NCI-H2081 treated with DMSO at 0.1 percent for 48 hours (cell line): ENCODE measurements around the gene RNF220.
A peak's percentile ranks its signal among the peaks of the same experiment; 100 is the strongest.

Experiments
- DNase-seq: peaks from one replicate; lab custom pipeline; 2025; lab: John Stamatoyannopoulos, UW

Gene RNF220

GRCh38 chr1:44610527-44611148 is 205.6 kb downstream of the RNF220 start:
- DNase-seq, result no peak

DNA sequence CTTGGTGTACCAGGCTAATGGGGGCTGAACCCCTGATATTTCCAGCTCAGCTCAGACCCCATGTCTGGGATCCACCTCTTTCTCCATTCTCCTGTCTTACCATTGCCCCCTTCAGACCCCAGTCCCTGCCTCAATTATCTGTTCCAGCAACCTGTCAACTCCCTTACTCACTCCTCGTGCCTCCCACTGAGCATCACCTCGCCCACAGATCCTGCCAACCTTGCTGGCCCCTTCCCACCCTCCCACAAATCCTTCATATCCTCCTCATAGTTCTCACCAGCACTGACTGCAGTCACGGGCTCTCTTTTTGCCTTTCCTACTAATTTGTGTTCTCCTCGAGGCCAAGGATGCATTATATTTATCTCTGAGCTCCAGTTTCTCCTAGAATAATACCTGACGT is 206.4 kb downstream of the RNF220 start:
- no peak for DNase-seq

- DNase-seq, result no peak
Measured at GRCh38 chr1:44611866-44612265, 206.8 kb downstream of the RNF220 start.

- DNase-seq, result no peak
Measured at GRCh38 chr1:44613941-44614340, 208.9 kb downstream of the RNF220 start.

GRCh38 chr1:44616284-44616990 is 211.4 kb downstream of the RNF220 start:
- DNase-seq, result no peak

DNA sequence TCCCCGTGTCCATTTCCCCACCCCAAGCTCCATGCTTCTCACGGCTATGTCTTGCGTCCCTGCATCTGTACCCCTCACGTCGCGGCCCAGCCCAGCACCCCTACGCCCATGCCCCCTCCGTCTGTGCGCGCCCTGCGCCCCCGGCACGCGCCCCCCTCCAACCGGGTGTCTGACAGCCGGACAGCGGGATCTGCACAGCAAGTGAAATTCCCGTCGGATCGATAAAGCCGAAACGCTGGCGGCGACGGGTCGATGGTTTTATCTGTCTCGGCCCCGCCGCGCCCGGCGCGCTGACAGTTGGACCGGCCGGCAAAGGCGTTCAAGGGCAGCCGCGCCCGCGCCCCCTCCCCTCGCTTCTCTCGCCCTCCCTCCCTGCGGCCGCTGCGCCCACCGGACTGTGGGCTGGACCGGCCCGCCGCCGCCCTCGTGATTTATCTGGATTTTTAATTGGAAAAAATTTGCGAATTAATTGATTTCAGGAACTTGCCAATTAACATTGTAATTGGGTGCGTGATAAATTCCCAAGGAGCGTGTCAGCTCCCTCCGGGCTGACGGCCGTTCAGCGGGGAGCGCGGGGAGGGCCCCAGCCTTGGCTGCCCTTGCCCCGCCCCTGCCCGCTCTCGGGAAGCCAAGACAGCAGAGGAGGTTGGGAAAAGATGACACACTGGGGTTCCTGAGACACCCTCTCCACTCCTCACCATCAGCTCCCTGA is 212.1 kb downstream of the RNF220 start:
- no peak for DNase-seq

DNA sequence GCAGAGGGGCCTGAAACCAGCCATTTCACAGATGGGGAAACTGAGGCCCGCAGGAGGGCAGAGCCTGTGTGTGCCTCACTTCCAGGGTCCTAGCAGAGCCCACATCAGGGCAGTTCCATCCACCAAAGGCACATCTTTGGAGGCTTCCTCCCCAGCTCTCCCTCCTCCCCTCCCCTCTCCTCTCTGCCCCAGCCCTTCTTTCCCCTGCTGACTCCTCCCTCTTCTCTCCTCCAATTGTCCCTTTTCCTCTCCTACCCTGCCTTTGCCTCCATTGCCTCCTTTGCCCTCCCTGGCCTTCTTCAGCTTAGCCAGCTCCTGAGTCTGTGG is 212.6 kb downstream of the RNF220 start:
- no peak for DNase-seq

DNA sequence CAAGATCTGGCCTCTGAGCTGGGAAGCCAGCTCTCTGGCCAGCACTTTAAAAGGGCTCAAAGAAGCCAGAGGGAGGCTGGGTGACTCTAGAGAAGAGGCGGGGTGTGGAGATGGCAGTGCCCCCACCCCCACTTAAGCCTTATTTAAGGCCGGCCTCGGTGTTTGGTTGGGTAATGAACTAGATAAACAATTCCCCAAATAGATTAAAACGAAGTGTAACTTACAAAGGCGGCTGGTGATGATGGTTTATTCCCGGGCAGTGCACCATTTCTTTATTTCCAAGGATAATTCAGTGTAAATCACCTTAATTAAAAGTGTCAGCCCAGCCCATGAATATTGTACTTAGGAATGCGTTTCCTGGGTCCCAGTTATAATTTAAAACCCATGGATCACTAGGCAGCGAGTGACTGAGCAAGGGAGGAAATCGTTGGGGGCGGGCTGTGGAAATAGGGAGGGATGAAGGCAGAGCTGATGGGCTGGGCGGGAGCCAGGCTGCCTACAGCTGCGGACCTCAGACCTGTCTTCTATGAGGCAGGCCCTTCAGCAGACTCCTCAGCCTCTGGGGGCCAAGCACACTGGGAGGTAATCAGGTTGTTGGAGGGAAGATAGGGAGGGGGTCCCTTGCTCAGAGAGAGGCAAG is 214.3 kb downstream of the RNF220 start:
- no peak for DNase-seq

DNA sequence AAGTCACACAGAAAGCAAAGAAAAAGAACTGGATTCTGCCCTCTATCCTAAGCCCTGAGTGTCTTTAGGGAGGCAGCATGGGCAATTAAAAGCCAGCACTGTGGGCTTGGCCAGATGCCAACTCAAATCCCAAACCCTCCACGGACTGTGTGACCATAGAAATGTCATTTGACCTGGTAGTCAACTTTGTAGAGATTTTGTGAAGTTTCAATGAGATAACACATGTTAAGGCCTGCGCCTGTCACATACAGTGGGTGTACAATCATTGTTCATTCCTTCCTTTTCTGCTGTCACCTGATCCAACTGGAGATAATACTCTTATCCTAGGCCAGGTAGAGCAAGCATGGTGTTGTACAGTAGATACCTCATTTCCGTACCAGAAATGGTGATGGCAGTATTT is 215.0 kb downstream of the RNF220 start:
- no peak for DNase-seq

- no peak for DNase-seq
Measured at GRCh38 chr1:44621841-44622286, 216.8 kb downstream of the RNF220 start.

DNA sequence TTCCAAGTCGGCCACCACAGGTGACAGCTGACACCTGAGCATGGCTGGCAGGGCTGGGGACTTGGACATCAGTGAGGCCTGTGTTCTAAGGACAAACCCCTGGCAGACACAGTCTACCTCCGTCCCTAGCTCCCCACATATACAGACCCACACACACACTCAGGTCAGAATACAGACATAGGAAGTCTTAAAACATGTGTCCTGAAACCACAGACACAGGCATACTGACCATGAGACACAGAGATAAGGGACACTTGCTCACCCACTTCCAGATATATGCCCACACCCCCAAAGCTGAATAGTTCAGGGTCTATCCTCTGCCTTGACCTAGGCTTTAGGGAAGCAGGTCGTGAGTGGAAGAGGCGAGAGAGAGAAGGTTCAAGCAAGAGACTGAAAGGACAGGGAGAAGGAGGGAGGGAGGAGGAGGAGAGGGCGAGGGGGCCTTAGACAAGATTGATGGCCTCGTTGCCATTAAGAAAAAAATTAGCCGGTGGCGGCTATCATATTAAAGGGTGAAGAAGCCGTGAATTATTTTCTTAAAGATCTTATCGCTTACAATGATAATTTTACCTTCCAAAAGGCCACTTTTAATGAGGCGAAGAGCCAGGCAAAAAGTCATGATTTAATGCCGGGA is 219.3 kb downstream of the RNF220 start:
- DNase-seq, result no peak

DNA sequence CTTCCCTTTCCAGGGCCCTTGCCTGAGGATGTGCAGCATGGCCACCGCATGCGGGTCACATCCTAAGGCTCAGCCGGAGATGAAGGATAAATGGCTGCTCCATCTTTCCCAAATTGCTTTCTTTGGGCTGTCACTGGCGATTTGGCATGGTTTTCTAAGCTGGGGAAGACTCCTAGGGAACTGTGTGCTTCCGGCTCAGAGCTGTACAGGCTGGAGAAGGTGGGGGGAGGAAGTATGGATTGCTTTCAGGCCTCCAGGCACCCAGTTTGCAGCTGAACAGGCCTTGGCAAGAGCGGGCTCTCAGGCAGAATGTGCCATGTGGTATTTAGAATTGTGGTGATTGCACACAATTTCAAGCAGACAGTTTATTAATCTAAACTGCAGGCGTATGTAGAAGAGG is 220.3 kb downstream of the RNF220 start:
- DNase-seq, result no peak

DNA sequence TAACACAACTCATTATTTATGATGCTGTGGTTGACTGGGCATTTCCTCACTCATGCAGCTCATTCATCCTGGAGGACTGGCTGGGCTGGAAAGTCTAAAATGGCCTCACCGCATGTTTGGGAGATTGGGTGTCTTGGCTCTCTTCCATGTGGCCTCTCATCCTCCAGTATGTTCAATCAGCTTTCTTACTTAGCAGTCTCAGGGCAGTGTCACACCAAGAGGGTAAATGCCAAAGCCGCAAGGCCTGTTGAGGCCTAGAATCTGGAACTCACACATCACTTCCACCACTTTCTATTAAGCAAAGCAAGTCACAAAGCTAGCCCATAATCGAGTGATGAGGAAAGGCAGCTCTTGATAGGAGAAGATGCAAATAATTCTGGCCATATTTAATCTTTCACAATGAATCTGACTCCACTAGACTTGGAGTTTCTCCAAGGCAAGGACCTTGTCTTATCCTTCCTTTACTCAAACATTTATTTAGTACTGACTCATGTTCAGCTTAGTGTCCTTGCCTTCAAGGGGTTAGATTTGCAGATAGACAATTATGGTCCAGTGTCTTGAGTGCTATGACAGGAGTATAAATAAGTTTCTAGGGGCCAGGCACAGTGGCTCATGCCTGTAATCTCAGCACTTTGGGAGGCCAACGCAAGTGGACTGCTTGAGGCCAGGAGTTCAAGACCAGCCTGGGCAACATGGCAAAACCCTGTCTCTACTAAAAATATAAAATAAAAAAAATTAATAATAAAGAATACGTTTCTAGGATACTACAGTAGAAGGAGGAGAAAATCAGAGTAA is 224.1 kb downstream of the RNF220 start:
- no peak for DNase-seq

- DNase-seq, result no peak
Measured at GRCh38 chr1:44630116-44630515, 225.1 kb downstream of the RNF220 start.

- no peak for DNase-seq
Measured at GRCh38 chr1:44631333-44631646, 226.2 kb downstream of the RNF220 start.

DNA sequence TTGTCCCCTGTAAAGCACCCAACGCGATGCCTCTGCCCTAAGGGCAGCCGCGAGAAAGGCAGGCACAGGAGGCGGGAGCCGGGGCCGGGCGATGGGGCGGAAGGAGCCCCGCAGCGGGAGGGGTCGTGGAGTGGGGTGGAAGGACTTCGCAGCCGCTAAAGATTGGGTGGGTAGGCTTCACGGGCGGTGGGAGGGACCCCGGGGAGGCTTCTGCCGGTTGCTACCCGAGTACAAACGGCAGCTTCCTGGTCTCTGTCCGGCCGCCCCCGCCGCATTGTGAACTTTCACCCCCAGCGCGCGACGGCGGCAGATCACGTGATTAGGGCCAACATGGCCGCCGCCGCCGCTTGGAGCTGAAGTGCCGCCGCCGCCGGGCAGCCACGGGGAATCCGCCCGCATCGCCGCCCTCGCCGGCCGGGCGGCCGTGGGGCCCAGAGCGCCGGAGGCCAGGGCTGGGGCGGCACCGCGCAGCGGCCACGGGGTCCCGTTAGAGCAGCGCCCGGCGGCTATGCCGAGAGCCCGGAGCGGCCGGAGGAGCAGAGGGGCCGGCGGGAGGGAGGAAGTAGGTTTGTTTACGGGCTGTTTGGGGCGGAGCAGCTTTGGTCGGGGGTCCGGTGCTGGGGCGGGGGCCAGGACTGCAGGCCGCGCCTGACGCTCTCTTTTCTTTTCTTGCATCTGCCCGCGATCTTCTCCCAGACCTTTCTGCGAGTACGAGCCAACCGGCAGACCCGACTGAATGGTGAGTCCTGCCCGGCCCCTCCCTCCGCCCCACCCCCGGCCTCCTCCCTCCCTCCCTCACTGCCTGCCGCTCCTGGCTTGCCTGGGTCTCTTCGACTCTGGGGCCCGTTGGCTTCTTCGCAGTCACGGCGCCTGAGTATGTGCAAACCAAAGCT is 226.8 kb downstream of the RNF220 start:
- peak; percentile 65 for DNase-seq

DNA sequence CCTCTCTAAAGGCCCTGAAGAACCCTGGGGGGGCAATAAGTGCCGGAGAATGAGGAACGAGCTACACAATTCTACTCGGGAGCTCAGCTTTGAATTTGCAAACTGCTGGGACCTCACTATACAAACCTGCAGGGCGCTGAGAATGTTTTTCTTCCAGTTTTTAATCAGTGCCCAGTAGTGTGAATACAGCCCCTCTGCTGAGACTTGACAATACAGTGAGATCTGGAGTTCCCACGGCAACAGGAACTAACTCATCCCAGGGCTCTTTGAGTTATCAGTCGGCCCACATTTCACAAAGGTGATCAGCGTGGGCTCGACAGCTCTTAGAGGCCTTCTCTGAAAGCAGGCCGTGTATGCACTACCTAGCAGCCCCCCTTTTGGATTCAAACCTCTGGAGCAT is 227.5 kb downstream of the RNF220 start:
- DNase-seq, result no peak

DNA sequence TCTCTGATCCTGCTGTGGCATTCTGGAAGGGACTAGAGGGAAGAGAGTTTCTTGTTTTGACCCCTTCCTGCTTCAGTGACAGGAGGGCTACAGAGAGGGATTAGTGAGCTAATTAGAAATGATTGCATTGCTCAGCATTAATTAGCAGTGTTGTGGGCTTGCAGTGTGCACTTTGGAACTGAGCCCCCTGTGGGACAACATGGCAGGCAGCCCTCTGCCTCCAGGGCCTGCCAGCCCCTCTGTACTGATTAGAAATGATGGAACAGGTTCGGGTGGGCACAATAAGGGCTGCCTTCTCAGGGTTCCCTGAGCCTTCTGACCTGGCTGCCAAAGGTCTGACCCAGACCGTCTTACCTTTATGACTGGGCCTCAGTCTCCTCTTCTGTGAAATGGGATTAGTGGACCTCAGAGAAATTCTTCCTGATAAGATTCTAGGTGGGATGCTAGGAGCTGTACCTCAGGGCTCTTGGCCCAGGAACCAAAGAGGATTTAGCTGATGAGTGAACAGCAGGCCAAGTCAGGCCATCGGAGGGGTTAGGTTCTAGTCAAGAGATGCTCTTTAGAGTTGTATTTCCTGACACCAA is 229.6 kb downstream of the RNF220 start:
- DNase-seq, result no peak

DNA sequence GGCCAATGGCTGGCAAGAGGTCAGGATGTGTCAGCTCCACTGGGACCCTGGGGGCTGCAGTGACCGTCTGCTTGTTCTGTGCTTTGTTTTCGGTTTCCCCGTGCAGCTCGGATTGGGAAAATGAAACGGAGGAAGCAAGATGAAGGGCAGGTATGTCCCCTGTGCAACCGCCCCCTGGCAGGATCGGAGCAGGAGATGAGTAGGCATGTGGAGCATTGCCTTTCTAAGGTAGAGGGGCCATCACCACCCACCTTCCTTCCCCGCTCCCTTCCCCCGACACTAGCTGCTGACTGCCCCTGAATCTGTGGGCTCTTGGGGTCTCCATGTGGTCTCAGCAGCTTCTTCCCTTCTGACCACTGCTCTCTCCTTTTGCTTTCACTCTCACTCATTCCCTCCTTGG is 230.4 kb downstream of the RNF220 start:
- no peak for DNase-seq

DNA sequence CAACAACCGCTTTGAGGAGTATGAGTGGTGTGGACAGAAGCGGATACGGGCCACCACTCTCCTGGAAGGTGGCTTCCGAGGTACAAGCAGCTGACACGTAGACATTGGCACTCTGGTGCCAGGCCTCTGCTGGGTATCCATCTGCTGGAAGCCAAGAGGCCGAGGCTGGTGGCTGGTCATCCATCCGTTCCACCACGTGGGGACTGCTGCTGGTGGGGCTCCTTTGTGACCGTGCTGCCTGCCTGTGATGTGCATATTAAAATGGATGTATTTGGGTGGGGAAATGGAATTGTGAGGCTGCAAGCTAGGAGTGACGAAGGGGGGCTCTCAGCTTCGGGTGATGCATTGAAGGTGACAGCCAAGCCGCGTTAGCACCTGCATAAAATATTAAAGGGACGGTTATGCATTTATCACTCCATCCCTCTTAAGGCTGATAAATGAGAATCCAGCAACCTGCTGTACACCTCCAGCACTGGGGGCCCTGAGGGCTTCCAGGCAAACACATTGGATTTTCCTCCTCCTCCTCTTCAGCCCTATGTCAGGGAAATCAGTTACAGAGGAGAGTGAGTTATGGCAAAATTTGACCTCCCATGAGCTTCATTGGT is 231.1 kb downstream of the RNF220 start:
- no peak for DNase-seq
